ENCODE results near the gene MVP. TPM values are rescaled to one million over a fixed set of nuclear protein-coding genes. Genes with fewer than 3 reads are reported as not detected.

Gene MVP
- total and polyA plus RNA-seq, 8 donors = 12.5 to 280 (median 19.7) TPM

DNA sequence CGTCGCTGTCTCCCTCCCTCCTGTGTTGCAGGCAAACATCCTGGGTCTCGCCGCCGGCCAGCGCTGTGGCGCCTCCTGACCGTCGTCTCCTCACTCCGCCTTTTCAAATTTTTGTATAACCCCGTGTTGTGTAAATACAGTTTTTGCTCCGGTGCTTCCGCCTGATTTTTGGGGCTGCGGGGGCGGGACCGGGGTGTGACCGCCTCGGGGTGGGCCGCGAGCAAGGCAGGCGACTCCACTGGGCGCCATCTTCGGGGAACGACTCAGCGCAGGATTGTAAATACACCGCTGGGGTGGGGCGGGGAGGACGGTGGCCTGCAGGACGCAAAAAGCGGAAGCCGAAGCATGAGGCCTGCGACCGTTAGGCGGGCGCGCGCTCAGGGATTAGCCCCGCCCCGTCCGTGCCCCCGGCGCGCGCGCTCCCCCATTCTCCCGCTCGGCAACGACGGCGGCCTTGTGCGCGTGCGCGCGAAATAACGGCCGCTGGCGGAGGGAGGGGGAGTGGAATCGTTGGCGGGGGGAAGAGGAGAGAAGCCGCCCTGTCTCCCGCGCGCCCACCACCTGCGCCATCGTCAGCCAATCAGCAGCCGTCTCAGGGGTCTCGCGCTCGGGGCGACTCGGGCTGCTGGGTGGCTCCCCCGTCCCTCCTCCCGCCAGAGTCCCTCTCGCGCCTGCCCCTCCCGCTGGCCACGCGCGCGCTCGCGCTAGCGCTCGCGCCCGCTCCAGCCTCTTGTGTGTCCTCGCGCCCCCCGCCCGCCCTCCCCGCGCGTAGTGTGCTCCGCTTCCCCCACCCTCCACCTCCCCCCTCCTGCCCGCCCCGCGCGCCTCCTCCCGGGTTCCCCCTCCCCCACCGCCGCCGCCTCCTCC lies 14.8 kb upstream of the MVP start:
- intact Hi-C loops (cut with DNase I) = no loop called here
- TF ChIP-seq, protein P1, sequence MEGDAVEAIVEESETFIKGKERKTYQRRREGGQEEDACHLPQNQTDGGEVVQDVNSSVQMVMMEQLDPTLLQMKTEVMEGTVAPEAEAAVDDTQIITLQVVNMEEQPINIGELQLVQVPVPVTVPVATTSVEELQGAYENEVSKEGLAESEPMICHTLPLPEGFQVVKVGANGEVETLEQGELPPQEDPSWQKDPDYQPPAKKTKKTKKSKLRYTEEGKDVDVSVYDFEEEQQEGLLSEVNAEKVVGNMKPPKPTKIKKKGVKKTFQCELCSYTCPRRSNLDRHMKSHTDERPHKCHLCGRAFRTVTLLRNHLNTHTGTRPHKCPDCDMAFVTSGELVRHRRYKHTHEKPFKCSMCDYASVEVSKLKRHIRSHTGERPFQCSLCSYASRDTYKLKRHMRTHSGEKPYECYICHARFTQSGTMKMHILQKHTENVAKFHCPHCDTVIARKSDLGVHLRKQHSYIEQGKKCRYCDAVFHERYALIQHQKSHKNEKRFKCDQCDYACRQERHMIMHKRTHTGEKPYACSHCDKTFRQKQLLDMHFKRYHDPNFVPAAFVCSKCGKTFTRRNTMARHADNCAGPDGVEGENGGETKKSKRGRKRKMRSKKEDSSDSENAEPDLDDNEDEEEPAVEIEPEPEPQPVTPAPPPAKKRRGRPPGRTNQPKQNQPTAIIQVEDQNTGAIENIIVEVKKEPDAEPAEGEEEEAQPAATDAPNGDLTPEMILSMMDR (IDR thresholded peaks at IDR 0.05) = no peak
- Histone ChIP-seq H3K27me3 (no peaks in the 10 kb centered on the region), H3K27ac (peak overlapping the region; percentile 98), H3K4me3 (peak overlapping the region; percentile 84 to 90), H3K4me1 (peaks cover 24 to 51% of the 10 kb centered on the region in 2 donors), H3K36me3 (peaks cover 0 to 35% of the 10 kb centered on the region in 2 donors), H3K9me3 (no peaks in the 10 kb centered on the region)
- DNase-seq (peak; percentile 97 to 99 (median 98)), ATAC-seq (peak; percentile 86)

DNA sequence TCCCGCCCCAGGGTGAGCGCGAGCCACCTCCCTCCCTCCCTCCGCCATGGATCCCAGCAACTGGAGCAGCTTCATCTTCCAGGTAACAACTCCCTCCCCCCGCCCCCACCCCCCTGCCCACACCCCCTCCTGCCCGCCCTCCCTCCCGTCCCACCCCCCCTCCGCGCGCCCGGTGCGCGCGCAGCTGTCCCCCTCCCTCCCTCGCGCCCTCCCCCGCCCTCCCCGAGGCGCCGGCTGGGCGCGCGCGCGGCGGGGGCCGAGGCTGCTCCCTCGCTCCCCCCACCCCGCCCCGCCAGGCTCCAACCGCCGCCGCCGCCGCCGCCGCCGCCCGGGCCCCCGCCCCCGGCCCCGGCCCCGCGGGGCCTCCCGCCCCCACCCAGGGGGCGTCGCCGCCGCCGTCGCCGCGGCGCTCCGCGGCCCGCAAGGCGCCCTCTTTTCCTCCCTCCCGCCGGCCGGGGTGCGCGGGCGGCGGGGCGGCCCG lies 14.1 kb upstream of the MVP start, which contains the start of gene MAZ:
MAZ (plus strand) TSS at position 431 of the 481 bp plus-strand sequence. CDS start 173 bp downstream, outside the sequence.
- H3K4me1 ChIP-seq = peaks cover 29 to 58% of the 10 kb centered on the region in 2 donors
- TF ChIP-seq, protein P1 (IDR thresholded peaks at IDR 0.05) = no peak
- peak; percentile 0 for ATAC-seq
- no peaks in the 10 kb centered on the region for H3K9me3 ChIP-seq
- peaks cover 0 to 29% of the 10 kb centered on the region in 2 donors for H3K36me3 ChIP-seq
- intact Hi-C loops (cut with DNase I) = no loop called here
- peak within 1 kb of the TSS; percentile 98 for H3K27ac ChIP-seq
- peak in 2 of 4 donors; percentile 92 for DNase-seq
- H3K27me3 ChIP-seq = no peaks in the 10 kb centered on the region
- peak within 1 kb of the TSS; percentile 84 to 90 for H3K4me3 ChIP-seq

DNA sequence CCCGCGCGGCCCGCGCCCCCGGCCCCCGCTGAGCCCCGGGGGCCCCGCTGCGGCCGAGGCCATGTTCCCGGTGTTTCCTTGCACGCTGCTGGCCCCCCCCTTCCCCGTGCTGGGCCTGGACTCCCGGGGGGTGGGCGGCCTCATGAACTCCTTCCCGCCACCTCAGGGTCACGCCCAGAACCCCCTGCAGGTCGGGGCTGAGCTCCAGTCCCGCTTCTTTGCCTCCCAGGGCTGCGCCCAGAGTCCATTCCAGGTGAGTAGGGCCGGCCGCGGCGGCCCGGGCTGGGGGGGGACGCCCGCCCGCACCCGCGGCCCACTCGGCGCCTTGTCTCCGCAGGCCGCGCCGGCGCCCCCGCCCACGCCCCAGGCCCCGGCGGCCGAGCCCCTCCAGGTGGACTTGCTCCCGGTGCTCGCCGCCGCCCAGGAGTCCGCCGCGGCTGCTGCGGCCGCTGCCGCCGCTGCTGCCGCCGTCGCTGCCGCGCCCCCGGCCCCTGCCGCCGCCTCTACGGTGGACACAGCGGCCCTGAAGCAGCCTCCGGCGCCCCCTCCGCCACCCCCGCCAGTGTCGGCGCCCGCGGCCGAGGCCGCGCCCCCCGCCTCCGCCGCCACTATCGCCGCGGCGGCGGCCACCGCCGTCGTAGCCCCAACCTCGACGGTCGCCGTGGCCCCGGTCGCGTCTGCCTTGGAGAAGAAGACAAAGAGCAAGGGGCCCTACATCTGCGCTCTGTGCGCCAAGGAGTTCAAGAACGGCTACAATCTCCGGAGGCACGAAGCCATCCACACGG lies 13.4 kb upstream of the MVP start:
- Histone ChIP-seq H3K4me1 (peaks cover 32 to 64% of the 10 kb centered on the region in 2 donors), H3K27me3 (peaks cover 0 to 6% of the 10 kb centered on the region in 2 donors), H3K4me3 (peak overlapping the region; percentile 50 to 73), H3K36me3 (peaks cover 0 to 22% of the 10 kb centered on the region in 2 donors), H3K9me3 (no peaks in the 10 kb centered on the region), H3K27ac (peak overlapping the region; percentile 94 to 95)
- ATAC-seq = no peak
- TF ChIP-seq, protein P1 (IDR thresholded peaks at IDR 0.05) = no peak
- intact Hi-C loops (cut with DNase I) = no loop called here
- peak in 2 of 4 donors; percentile 43 to 89 for DNase-seq

DNA sequence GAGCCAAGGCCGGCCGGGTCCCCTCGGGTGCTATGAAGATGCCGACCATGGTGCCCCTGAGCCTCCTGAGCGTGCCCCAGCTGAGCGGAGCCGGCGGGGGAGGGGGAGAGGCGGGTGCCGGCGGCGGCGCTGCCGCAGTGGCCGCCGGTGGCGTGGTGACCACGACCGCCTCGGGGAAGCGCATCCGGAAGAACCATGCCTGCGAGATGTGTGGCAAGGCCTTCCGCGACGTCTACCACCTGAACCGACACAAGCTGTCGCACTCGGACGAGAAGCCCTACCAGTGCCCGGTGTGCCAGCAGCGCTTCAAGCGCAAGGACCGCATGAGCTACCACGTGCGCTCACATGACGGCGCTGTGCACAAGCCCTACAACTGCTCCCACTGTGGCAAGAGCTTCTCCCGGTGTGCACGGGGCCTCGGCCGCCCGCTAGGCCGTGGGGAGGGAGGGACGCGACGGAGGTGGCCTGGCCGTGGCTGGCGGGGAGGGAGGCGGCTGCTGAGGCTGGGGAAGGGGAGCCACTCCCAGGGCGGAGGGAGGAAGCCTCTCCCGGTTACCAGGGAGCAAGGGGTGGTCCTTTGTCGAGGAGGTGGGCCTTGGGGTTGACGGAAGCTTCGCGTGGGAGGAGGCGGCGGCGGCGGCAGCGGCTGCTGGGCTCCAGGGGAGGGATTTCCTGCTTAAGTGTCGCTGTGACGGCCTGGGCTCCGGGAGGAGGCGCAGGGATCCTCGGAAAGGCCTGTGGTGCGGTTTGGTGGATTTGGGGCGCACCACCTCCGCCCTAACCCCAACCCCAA lies 12.6 kb upstream of the MVP start:
- Histone ChIP-seq H3K9me3 (no peaks in the 10 kb centered on the region), H3K4me1 (peaks cover 33 to 72% of the 10 kb centered on the region in 2 donors), H3K36me3 (peaks cover 0 to 22% of the 10 kb centered on the region in 2 donors), H3K27ac (peak overlapping the region; percentile 94 to 95), H3K4me3 (peak overlapping the region; percentile 50 to 73), H3K27me3 (peaks cover 0 to 14% of the 10 kb centered on the region in 2 donors)
- intact Hi-C loops (cut with DNase I) = no loop called here
- peak; percentile 48 for ATAC-seq
- peak; percentile 83 to 96 (median 92) for DNase-seq
- TF ChIP-seq, protein P1 (IDR thresholded peaks at IDR 0.05) = peak in 1 of 2 donors; percentile 41
